Measurements from ENCODE around the gene LRPAP1.
"Not testable (repeated sequence)": the region's sequence is repeated elsewhere in the genome, so short reads cannot be mapped to it uniquely, and the experiment has no call there.

DNA sequence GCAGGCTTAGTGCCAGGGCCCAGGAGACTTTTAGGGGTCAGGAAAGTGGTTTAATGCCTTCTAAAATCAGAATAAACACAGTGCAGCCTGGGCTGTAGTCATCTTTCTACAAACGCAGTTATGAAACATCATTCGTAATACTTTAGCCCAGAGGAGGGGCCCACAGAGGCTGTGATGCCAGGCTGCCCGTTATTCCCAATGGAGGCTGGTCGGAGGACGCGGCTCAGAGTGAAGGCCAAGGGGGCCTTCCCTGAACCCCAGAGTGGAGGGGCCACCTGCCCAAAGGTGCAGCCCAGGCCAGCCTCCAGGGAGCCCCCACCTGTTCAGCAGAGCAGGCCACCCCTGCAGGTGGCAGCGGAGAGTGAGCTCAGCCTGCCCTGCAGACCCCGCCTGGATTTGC, 29.9 kb upstream of the LRPAP1 start:
- TF ChIP-seq POLR2A (IDR thresholded peaks at IDR 0.05; ENCODE audit: extremely low read depth, insufficient read length); MYC (IDR thresholded peaks at IDR 0.05; ENCODE audit: low read depth, low read length): not testable (repeated sequence)
- TF ChIP-seq, protein P1, sequence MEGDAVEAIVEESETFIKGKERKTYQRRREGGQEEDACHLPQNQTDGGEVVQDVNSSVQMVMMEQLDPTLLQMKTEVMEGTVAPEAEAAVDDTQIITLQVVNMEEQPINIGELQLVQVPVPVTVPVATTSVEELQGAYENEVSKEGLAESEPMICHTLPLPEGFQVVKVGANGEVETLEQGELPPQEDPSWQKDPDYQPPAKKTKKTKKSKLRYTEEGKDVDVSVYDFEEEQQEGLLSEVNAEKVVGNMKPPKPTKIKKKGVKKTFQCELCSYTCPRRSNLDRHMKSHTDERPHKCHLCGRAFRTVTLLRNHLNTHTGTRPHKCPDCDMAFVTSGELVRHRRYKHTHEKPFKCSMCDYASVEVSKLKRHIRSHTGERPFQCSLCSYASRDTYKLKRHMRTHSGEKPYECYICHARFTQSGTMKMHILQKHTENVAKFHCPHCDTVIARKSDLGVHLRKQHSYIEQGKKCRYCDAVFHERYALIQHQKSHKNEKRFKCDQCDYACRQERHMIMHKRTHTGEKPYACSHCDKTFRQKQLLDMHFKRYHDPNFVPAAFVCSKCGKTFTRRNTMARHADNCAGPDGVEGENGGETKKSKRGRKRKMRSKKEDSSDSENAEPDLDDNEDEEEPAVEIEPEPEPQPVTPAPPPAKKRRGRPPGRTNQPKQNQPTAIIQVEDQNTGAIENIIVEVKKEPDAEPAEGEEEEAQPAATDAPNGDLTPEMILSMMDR (IDR thresholded peaks at IDR 0.05; ENCODE audit: low read depth, low read length), result not testable (repeated sequence)
- TF ChIP-seq, protein P2, sequence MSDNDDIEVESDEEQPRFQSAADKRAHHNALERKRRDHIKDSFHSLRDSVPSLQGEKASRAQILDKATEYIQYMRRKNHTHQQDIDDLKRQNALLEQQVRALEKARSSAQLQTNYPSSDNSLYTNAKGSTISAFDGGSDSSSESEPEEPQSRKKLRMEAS (IDR thresholded peaks at IDR 0.05; ENCODE audit: low read depth, low read length), result not testable (repeated sequence)

Measured in NB4 (cell line).